Liver (tissue), 3 donors: ENCODE data around the gene HSP90B1.

ENCODE experiments used
- ATF3 ChIP-seq: IDR thresholded peaks from 2 replicates; pipeline ENCODE4 v1.6.1; 2016; ENCODE audit warnings: antibody characterized with exemption
- GABPA ChIP-seq, 2 donors: IDR thresholded peaks in 1 of 2; conservative IDR thresholded peaks in 1 of 2; 2 replicates each; pipeline ENCODE4 v1.6.1; 2016; ENCODE audit warnings: antibody characterized with exemption in 2 of 2, mild to moderate bottlenecking in 1 of 2, moderate library complexity in 1 of 2
- MAX ChIP-seq: IDR thresholded peaks from 2 replicates; pipeline ENCODE4 v1.6.1; 2016; ENCODE audit warnings: antibody characterized with exemption
- RAD21 ChIP-seq, 2 donors: IDR thresholded peaks; 2 replicates each; pipeline ENCODE4 v1.6.1; 2016; ENCODE audit warnings: antibody characterized with exemption in 2 of 2, mild to moderate bottlenecking in 2 of 2
- SP1 ChIP-seq: IDR thresholded peaks from 2 replicates; pipeline ENCODE4 v1.6.1; 2018; ENCODE audit warnings: antibody characterized with exemption, mild to moderate bottlenecking
- YY1 ChIP-seq: IDR thresholded peaks from 2 replicates; pipeline ENCODE4 v1.6.1; 2016; ENCODE audit warnings: antibody characterized with exemption, mild to moderate bottlenecking
- TF ChIP-seq, protein P1 (sequence below): fragments of 150-350 bp; IDR thresholded peaks from 2 replicates; pipeline ENCODE4 v1.5.1; 2017; ENCODE audit warnings: improper control_type of control experiment, low read depth, low read length; ENCODE audit not compliant: missing input control
- donor health status: healthy.
- donor health status: healthy.

DNA sequence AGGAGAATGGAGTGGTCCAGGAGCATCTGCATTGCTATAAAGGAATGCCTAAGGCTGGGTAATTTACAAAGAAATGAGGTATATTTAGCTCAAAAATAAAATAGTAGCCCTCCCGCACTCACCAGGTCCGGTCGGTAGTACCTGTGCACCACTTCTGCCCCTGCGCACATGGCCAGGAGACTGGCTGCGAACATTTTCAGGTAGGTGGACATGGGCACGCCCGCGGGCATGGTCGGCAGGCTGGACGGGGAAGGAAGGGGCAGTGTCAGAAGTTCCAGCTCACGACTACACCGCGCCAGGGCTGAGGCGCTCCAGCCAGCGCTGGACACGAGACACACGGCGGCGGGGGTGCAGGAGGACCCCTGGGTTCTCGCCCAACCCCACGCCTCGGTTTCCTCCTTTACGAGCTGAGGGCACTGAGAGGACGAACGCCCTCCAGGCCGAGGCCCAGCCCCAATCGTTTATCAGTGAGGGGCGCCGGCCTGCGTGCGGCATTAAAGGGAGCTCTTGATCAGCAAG lies 26.4 kb downstream of the HSP90B1 start:
- TF ChIP-seq, protein P1, sequence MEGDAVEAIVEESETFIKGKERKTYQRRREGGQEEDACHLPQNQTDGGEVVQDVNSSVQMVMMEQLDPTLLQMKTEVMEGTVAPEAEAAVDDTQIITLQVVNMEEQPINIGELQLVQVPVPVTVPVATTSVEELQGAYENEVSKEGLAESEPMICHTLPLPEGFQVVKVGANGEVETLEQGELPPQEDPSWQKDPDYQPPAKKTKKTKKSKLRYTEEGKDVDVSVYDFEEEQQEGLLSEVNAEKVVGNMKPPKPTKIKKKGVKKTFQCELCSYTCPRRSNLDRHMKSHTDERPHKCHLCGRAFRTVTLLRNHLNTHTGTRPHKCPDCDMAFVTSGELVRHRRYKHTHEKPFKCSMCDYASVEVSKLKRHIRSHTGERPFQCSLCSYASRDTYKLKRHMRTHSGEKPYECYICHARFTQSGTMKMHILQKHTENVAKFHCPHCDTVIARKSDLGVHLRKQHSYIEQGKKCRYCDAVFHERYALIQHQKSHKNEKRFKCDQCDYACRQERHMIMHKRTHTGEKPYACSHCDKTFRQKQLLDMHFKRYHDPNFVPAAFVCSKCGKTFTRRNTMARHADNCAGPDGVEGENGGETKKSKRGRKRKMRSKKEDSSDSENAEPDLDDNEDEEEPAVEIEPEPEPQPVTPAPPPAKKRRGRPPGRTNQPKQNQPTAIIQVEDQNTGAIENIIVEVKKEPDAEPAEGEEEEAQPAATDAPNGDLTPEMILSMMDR, result no peak
- no peak for TF ChIP-seq RAD21 (IDR thresholded peaks at IDR 0.05)
- TF ChIP-seq ATF3, result no peak
- TF ChIP-seq GABPA (IDR thresholded peaks at IDR 0.05 in 1 of 2, conservative IDR thresholded peaks at IDR 0.05 in 1 of 2), result no peak
- no peak for TF ChIP-seq SP1
- TF ChIP-seq MAX, result no peak
- no peak for TF ChIP-seq YY1
